Gastrocnemius medialis (tissue), 4 donors: ENCODE results near the gene LRFN4. TPM values are rescaled to one million over a fixed set of nuclear protein-coding genes. Genes with fewer than 3 reads are reported as not detected.
A peak's percentile ranks its signal among the peaks of the same experiment; 100 is the strongest.

Experiments used
- ATAC-seq, 2 donors: fragments of 150-250 bp; one replicate each; pipeline ENCODE4 v1.9.1; 2016
- DNase-seq, 2 donors: peaks; one replicate each; pipeline ENCODE4 v3.0.0-alpha.2; 2019
- H3K27ac ChIP-seq, 4 donors: fragments of 200-600 bp; sonication (generic); 1 replicate in 1 of 4; 2 replicates in 3 of 4; pipeline ENCODE4 v1.5.1; 2016 to 2018; ENCODE audit warnings: mild to moderate bottlenecking in 2 of 4, moderate library complexity in 1 of 4
- H3K27me3 ChIP-seq, 3 donors: fragments of 200-600 bp; sonication (generic) in 2 of 3; 1 replicate in 1 of 3; 2 replicates in 2 of 3; pipeline versions ENCODE4 v1.5.1 to v1.6.0; 2016 to 2019; ENCODE audit warnings: mild to moderate bottlenecking in 1 of 3, moderate library complexity in 1 of 3
- H3K36me3 ChIP-seq, 2 donors: fragments of 200-600 bp; sonication (generic) in 1 of 2; one replicate each; pipeline ENCODE4 v1.5.1; 2017 to 2018
- H3K4me1 ChIP-seq, 2 donors: fragments of 200-600 bp; sonication (generic) in 1 of 2; one replicate each; pipeline ENCODE4 v1.5.1; 2016 to 2017; ENCODE audit warnings: mild to moderate bottlenecking in 2 of 2
- H3K4me3 ChIP-seq, 4 donors: fragments of 200-600 bp; sonication (generic) in 3 of 4; 1 replicate in 1 of 4; 2 replicates in 3 of 4; pipeline ENCODE4 v1.5.1; 2016 to 2019; ENCODE audit warnings: mild to moderate bottlenecking in 2 of 4
- H3K9me3 ChIP-seq, 3 donors: fragments of 200-600 bp; sonication (generic) in 2 of 3; 1 replicate in 1 of 3; 2 replicates in 2 of 3; pipeline ENCODE4 v1.5.1; 2016 to 2019
- CTCF ChIP-seq, 5 experiments: fragments of 450-650 bp in 3 of 5; fragments of 200-600 bp in 2 of 5; sonication (generic) in 2 of 5; IDR thresholded peaks in 4 of 5; conservative IDR thresholded peaks in 1 of 5; 1 replicate in 4 of 5; 2 replicates in 1 of 5; pipeline ENCODE4 v1.5.1; 2016 to 2019; ENCODE audit warnings: antibody characterized with exemption in 5 of 5, mild to moderate bottlenecking in 3 of 5, moderate library complexity in 3 of 5
- POLR2A ChIP-seq, 2 donors: fragments of 450-650 bp; IDR thresholded peaks; one replicate each; pipeline ENCODE4 v1.6.1; 2017; ENCODE audit warnings: antibody characterized with exemption in 2 of 2, mild to moderate bottlenecking in 2 of 2, moderate library complexity in 2 of 2
- in situ Hi-C, 4 donors: fragments of 200-750 bp; cut with MboI; loops; one replicate each; pipeline versions ENCODE4 v1.15.0 to v1.8.0; 2017; ENCODE audit warnings: low sequenced_read_pairs in 4 of 4
- intact Hi-C: fragments of 100-400 bp; cut with DNase I; formaldehyde crosslinking; loops from one replicate; pipeline ENCODE4 v1.15.1; 2023; ENCODE audit warnings: low total_unique reads
- total RNA-seq, 4 donors: library from RNA; depleted of rRNA; stranded (reverse); fragments of >200 nt; gene quantifications; one replicate each; pipeline versions ENCODE4 v1.1.0 to v1.2.3, GENCODE V29; 2016

The LRFN4 gene
- total RNA-seq, 4 donors from 2014 or later: 8.6 to 12.1 (median 10.1) TPM

GRCh38 chr11:66857234-66857926, 516 bp downstream of the LRFN4 start:
- Histone ChIP-seq H3K36me3 (no peaks in the 10 kb centered on the region), H3K27me3 (no peaks in the 10 kb centered on the region), H3K27ac (peak overlapping the region; percentile 0 to 94 (median 60)), H3K4me1 (peaks cover 8 to 9% of the 10 kb centered on the region in 2 donors), H3K9me3 (no peaks in the 10 kb centered on the region), H3K4me3 (peak overlapping the region in 3 of 4 donors; percentile 3 to 77 (median 31))
- no peak for TF ChIP-seq POLR2A (IDR thresholded peaks at IDR 0.05)
- TF ChIP-seq CTCF (IDR thresholded peaks at IDR 0.05 in 4 of 5, conservative IDR thresholded peaks at IDR 0.05 in 1 of 5): no peak
- DNase-seq (no peak), ATAC-seq (no peak)
- intact Hi-C loops (no loop called here), in situ Hi-C loops (no loop called here)

GRCh38 chr11:66857927-66858185, 992 bp downstream of the LRFN4 start:
- ATAC-seq: no peak
- Histone ChIP-seq H3K36me3 (no peaks in the 10 kb centered on the region), H3K9me3 (no peaks in the 10 kb centered on the region), H3K4me3 (no peak overlapping the region), H3K27ac (peak overlapping the region in 1 of 4 donors; percentile 38), H3K4me1 (peaks cover 8 to 9% of the 10 kb centered on the region in 2 donors), H3K27me3 (no peaks in the 10 kb centered on the region)
- in situ Hi-C loops: no loop called here
- TF ChIP-seq CTCF (IDR thresholded peaks at IDR 0.05 in 4 of 5, conservative IDR thresholded peaks at IDR 0.05 in 1 of 5): no peak
- TF ChIP-seq POLR2A (IDR thresholded peaks at IDR 0.05): no peak
- no peak for DNase-seq
- intact Hi-C loops: no loop called here

- ATAC-seq (no peak), DNase-seq (no peak)
- no peak overlapping the region for H3K4me3 ChIP-seq
- H3K27ac ChIP-seq: no peak overlapping the region
- no peaks in the 10 kb centered on the region for H3K9me3 ChIP-seq
- H3K4me1 ChIP-seq: peaks cover 8 to 9% of the 10 kb centered on the region in 2 donors
- TF ChIP-seq POLR2A (IDR thresholded peaks at IDR 0.05): no peak
- no peak for TF ChIP-seq CTCF (IDR thresholded peaks at IDR 0.05 in 4 of 5, conservative IDR thresholded peaks at IDR 0.05 in 1 of 5)
- H3K27me3 ChIP-seq: no peaks in the 10 kb centered on the region
- intact Hi-C loops (no loop called here), in situ Hi-C loops (no loop called here)
- H3K36me3 ChIP-seq: no peaks in the 10 kb centered on the region
Observed at GRCh38 chr11:66858186-66858938, 1.5 kb downstream of the LRFN4 start.

- no peak overlapping the region for H3K27ac ChIP-seq
- TF ChIP-seq CTCF (IDR thresholded peaks at IDR 0.05 in 4 of 5, conservative IDR thresholded peaks at IDR 0.05 in 1 of 5): no peak
- intact Hi-C loops: no loop called here
- ATAC-seq (no peak), DNase-seq (no peak)
- H3K4me3 ChIP-seq: no peak overlapping the region
- in situ Hi-C loops: no loop called here
- H3K36me3 ChIP-seq: no peaks in the 10 kb centered on the region
- no peaks in the 10 kb centered on the region for H3K9me3 ChIP-seq
- H3K4me1 ChIP-seq: peaks cover 8 to 9% of the 10 kb centered on the region in 2 donors
- H3K27me3 ChIP-seq: no peaks in the 10 kb centered on the region
Observed at GRCh38 chr11:66858939-66859685, 2.2 kb downstream of the LRFN4 start.
